NB4 (cell line): ENCODE results near the gene HOXB1.

ENCODE experiments used
- CTCF ChIP-seq: IDR thresholded peaks from one replicate; pipeline ENCODE4 v1.5.1; 2012; ENCODE audit warnings: low read depth, low read length
- MAX ChIP-seq: IDR thresholded peaks from 2 replicates; pipeline ENCODE4 v1.6.1; 2011; ENCODE audit warnings: low read depth, low read length
- POLR2A ChIP-seq: IDR thresholded peaks from 2 replicates; pipeline ENCODE4 v1.6.1; 2011; ENCODE audit warnings: mild to moderate bottlenecking; ENCODE audit not compliant: insufficient read length; ENCODE audit errors: extremely low read depth

GRCh38 chr17:48563385-48563838 is 32.6 kb upstream of the HOXB1 start:
- TF ChIP-seq POLR2A (no peak), MAX (no peak), CTCF (no peak)
